ENCODE results near the gene SLC39A9.

Gene SLC39A9

GRCh38 chr14:69480136-69480535 is 81.6 kb downstream of the SLC39A9 start:
- no peaks in the 10 kb centered on the region for H3K36me3 ChIP-seq (ENCODE audit: control insufficient read depth, low read depth, low read length)
- peaks cover 40% of the 10 kb centered on the region for H3K27me3 ChIP-seq (ENCODE audit: control insufficient read depth, insufficient read depth, low read length)
- no peaks in the 10 kb centered on the region for H3K4me1 ChIP-seq (ENCODE audit: control insufficient read depth, low read depth, low read length)
- H3K27ac ChIP-seq (ENCODE audit: low read length) = no peak overlapping the region
- no peaks in the 10 kb centered on the region for H3K9me3 ChIP-seq (ENCODE audit: control insufficient read depth, low read depth, low read length)
- H3K9ac ChIP-seq (ENCODE audit: low read length) = no peak overlapping the region
- no peak overlapping the region for H3K4me3 ChIP-seq (ENCODE audit: low read length)

GRCh38 chr14:69481815-69482568 is 83.5 kb downstream of the SLC39A9 start:
- H3K9ac ChIP-seq (ENCODE audit: low read length) = no peak overlapping the region
- H3K27me3 ChIP-seq (ENCODE audit: control insufficient read depth, insufficient read depth, low read length) = peaks cover 59% of the 10 kb centered on the region
- no peaks in the 10 kb centered on the region for H3K9me3 ChIP-seq (ENCODE audit: control insufficient read depth, low read depth, low read length)
- no peaks in the 10 kb centered on the region for H3K36me3 ChIP-seq (ENCODE audit: control insufficient read depth, low read depth, low read length)
- H3K4me3 ChIP-seq (ENCODE audit: low read length) = no peak overlapping the region
- H3K4me1 ChIP-seq (ENCODE audit: control insufficient read depth, low read depth, low read length) = no peaks in the 10 kb centered on the region
- H3K27ac ChIP-seq (ENCODE audit: low read length) = no peak overlapping the region

- H3K27me3 ChIP-seq (ENCODE audit: control insufficient read depth, insufficient read depth, low read length) = peaks cover 60% of the 10 kb centered on the region
- H3K27ac ChIP-seq (ENCODE audit: low read length) = no peak overlapping the region
- H3K36me3 ChIP-seq (ENCODE audit: control insufficient read depth, low read depth, low read length) = no peaks in the 10 kb centered on the region
- H3K4me1 ChIP-seq (ENCODE audit: control insufficient read depth, low read depth, low read length) = no peaks in the 10 kb centered on the region
- no peak overlapping the region for H3K9ac ChIP-seq (ENCODE audit: low read length)
- peak overlapping the region; percentile 64 for H3K4me3 ChIP-seq (ENCODE audit: low read length)
- no peaks in the 10 kb centered on the region for H3K9me3 ChIP-seq (ENCODE audit: control insufficient read depth, low read depth, low read length)
These were observed 85.4 kb downstream of the SLC39A9 start for GRCh38 chr14:69483765-69484443.

- Histone ChIP-seq H3K9me3 (ENCODE audit: control insufficient read depth, low read depth, low read length) (no peaks in the 10 kb centered on the region), H3K4me1 (ENCODE audit: control insufficient read depth, low read depth, low read length) (no peaks in the 10 kb centered on the region), H3K4me3 (ENCODE audit: low read length) (peak within 1 kb of the TSS; percentile 64), H3K9ac (ENCODE audit: low read length) (no peak within 1 kb of the TSS), H3K27ac (ENCODE audit: low read length) (no peak within 1 kb of the TSS), H3K36me3 (ENCODE audit: control insufficient read depth, low read depth, low read length) (no peaks in the 10 kb centered on the region), H3K27me3 (ENCODE audit: control insufficient read depth, insufficient read depth, low read length) (peaks cover 60% of the 10 kb centered on the region)
These were observed 86.2 kb downstream of the SLC39A9 start, which contains the start of gene PLEKHD1 for GRCh38 chr14:69484444-69485314. TSS of gene PLEKHD1 (plus strand) at chr14:69484728. CDS start at chr14:69484966, 238 bp downstream.

GRCh38 chr14:69485315-69485660 is 86.8 kb downstream of the SLC39A9 start:
- Histone ChIP-seq H3K27ac (ENCODE audit: low read length) (no peak overlapping the region), H3K27me3 (ENCODE audit: control insufficient read depth, insufficient read depth, low read length) (peaks cover 60% of the 10 kb centered on the region), H3K9me3 (ENCODE audit: control insufficient read depth, low read depth, low read length) (no peaks in the 10 kb centered on the region), H3K9ac (ENCODE audit: low read length) (no peak overlapping the region), H3K4me1 (ENCODE audit: control insufficient read depth, low read depth, low read length) (no peaks in the 10 kb centered on the region), H3K36me3 (ENCODE audit: control insufficient read depth, low read depth, low read length) (no peaks in the 10 kb centered on the region), H3K4me3 (ENCODE audit: low read length) (peak overlapping the region; percentile 64)

GRCh38 chr14:69485701-69486100 is 87.2 kb downstream of the SLC39A9 start:
- peaks cover 60% of the 10 kb centered on the region for H3K27me3 ChIP-seq (ENCODE audit: control insufficient read depth, insufficient read depth, low read length)

GRCh38 chr14:69487226-69487625 is 88.7 kb downstream of the SLC39A9 start:
- Histone ChIP-seq H3K4me1 (ENCODE audit: control insufficient read depth, low read depth, low read length) (no peaks in the 10 kb centered on the region), H3K4me3 (ENCODE audit: low read length) (no peak overlapping the region), H3K36me3 (ENCODE audit: control insufficient read depth, low read depth, low read length) (no peaks in the 10 kb centered on the region), H3K9ac (ENCODE audit: low read length) (no peak overlapping the region), H3K27ac (ENCODE audit: low read length) (no peak overlapping the region), H3K9me3 (ENCODE audit: control insufficient read depth, low read depth, low read length) (no peaks in the 10 kb centered on the region), H3K27me3 (ENCODE audit: control insufficient read depth, insufficient read depth, low read length) (peaks cover 49% of the 10 kb centered on the region)

More at GRCh38 chr14:69485701-69486100, 87.2 kb downstream of the SLC39A9 start:
- Histone ChIP-seq H3K36me3 (ENCODE audit: control insufficient read depth, low read depth, low read length) (no peaks in the 10 kb centered on the region), H3K4me1 (ENCODE audit: control insufficient read depth, low read depth, low read length) (no peaks in the 10 kb centered on the region), H3K27ac (ENCODE audit: low read length) (no peak overlapping the region), H3K9me3 (ENCODE audit: control insufficient read depth, low read depth, low read length) (no peaks in the 10 kb centered on the region), H3K4me3 (ENCODE audit: low read length) (no peak overlapping the region), H3K9ac (ENCODE audit: low read length) (no peak overlapping the region)

- H3K9ac ChIP-seq (ENCODE audit: low read length) = no peak overlapping the region
- H3K27me3 ChIP-seq (ENCODE audit: control insufficient read depth, insufficient read depth, low read length) = peaks cover 44% of the 10 kb centered on the region
- H3K27ac ChIP-seq (ENCODE audit: low read length) = no peak overlapping the region
- no peak overlapping the region for H3K4me3 ChIP-seq (ENCODE audit: low read length)
- no peaks in the 10 kb centered on the region for H3K9me3 ChIP-seq (ENCODE audit: control insufficient read depth, low read depth, low read length)
- no peaks in the 10 kb centered on the region for H3K36me3 ChIP-seq (ENCODE audit: control insufficient read depth, low read depth, low read length)
- no peaks in the 10 kb centered on the region for H3K4me1 ChIP-seq (ENCODE audit: control insufficient read depth, low read depth, low read length)
These were observed 89.3 kb downstream of the SLC39A9 start for GRCh38 chr14:69487771-69488170.

- peaks cover 27% of the 10 kb centered on the region for H3K27me3 ChIP-seq (ENCODE audit: control insufficient read depth, insufficient read depth, low read length)
- no peak overlapping the region for H3K27ac ChIP-seq (ENCODE audit: low read length)
- H3K36me3 ChIP-seq (ENCODE audit: control insufficient read depth, low read depth, low read length) = no peaks in the 10 kb centered on the region
- no peak overlapping the region for H3K9ac ChIP-seq (ENCODE audit: low read length)
- no peaks in the 10 kb centered on the region for H3K4me1 ChIP-seq (ENCODE audit: control insufficient read depth, low read depth, low read length)
- no peaks in the 10 kb centered on the region for H3K9me3 ChIP-seq (ENCODE audit: control insufficient read depth, low read depth, low read length)
- no peak overlapping the region for H3K4me3 ChIP-seq (ENCODE audit: low read length)
These were observed 91.0 kb downstream of the SLC39A9 start for GRCh38 chr14:69489495-69489894.

- Histone ChIP-seq H3K36me3 (ENCODE audit: control insufficient read depth, low read depth, low read length) (no peaks in the 10 kb centered on the region), H3K27me3 (ENCODE audit: control insufficient read depth, insufficient read depth, low read length) (peaks cover 18% of the 10 kb centered on the region), H3K4me3 (ENCODE audit: low read length) (no peak overlapping the region), H3K9me3 (ENCODE audit: control insufficient read depth, low read depth, low read length) (no peaks in the 10 kb centered on the region), H3K9ac (ENCODE audit: low read length) (no peak overlapping the region), H3K4me1 (ENCODE audit: control insufficient read depth, low read depth, low read length) (no peaks in the 10 kb centered on the region), H3K27ac (ENCODE audit: low read length) (no peak overlapping the region)
These were observed 91.9 kb downstream of the SLC39A9 start for GRCh38 chr14:69490219-69490918.

- Histone ChIP-seq H3K4me3 (ENCODE audit: low read length) (no peak overlapping the region), H3K27me3 (ENCODE audit: control insufficient read depth, insufficient read depth, low read length) (peaks cover 10% of the 10 kb centered on the region), H3K27ac (ENCODE audit: low read length) (no peak overlapping the region), H3K4me1 (ENCODE audit: control insufficient read depth, low read depth, low read length) (no peaks in the 10 kb centered on the region), H3K9me3 (ENCODE audit: control insufficient read depth, low read depth, low read length) (no peaks in the 10 kb centered on the region), H3K9ac (ENCODE audit: low read length) (no peak overlapping the region), H3K36me3 (ENCODE audit: control insufficient read depth, low read depth, low read length) (no peaks in the 10 kb centered on the region)
These were observed 92.7 kb downstream of the SLC39A9 start for GRCh38 chr14:69491193-69491592.

All from iPS-18a (cell line).